SJSA1 (cell line): ENCODE data around the gene ZMAT3. TPM values are rescaled to one million over a fixed set of nuclear protein-coding genes. Genes with fewer than 3 reads are reported as not detected.
"Not testable (repeated sequence)": the region's sequence is repeated elsewhere in the genome, so short reads cannot be mapped to it uniquely, and the experiment has no call there.

Source experiments
- DNase-seq, 2 experiments: peaks; one replicate each; pipeline ENCODE4 v3.0.0-alpha.2; 2015 to 2020; ENCODE audit warnings: low spot score in 2 of 2, low read depth in 1 of 2
- H3K27ac ChIP-seq: fragments of 250-450 bp; sonication (Bioruptor Pico); 2 replicates; pipeline ENCODE4 v1.5.1; 2020; ENCODE audit warnings: mild to moderate bottlenecking, moderate library complexity
- H3K27me3 ChIP-seq: fragments of 250-450 bp; sonication (Bioruptor Pico); replicated peaks from 2 replicates; pipeline ENCODE4 v1.5.1; 2020; ENCODE audit warnings: mild to moderate bottlenecking, moderate library complexity
- H3K36me3 ChIP-seq: fragments of 250-450 bp; sonication (Bioruptor Pico); 2 replicates; pipeline ENCODE4 v1.5.1; 2020; ENCODE audit warnings: mild to moderate bottlenecking
- H3K4me1 ChIP-seq: fragments of 250-450 bp; sonication (Bioruptor Pico); replicated peaks from 2 replicates; pipeline ENCODE4 v1.6.1; 2021; ENCODE audit warnings: mild to moderate bottlenecking
- H3K4me3 ChIP-seq: fragments of 250-450 bp; sonication (Bioruptor Pico); 2 replicates; pipeline ENCODE4 v1.5.1; 2020; ENCODE audit warnings: mild to moderate bottlenecking
- H3K9me3 ChIP-seq: fragments of 250-450 bp; sonication (Bioruptor Pico); replicated peaks from 2 replicates; pipeline ENCODE4 v1.5.1; 2020; ENCODE audit warnings: mild to moderate bottlenecking
- total RNA-seq: library from RNA; depleted of rRNA; stranded (reverse); fragments of >200 nt; shearing (Covaris generic); gene quantifications from 2 replicates; pipeline ENCODE4 v1.2.3, GENCODE V29; 2014

ZMAT3 gene
- total RNA-seq, 1 experiment from 2014 or later: 13.1 TPM

- no peaks in the 10 kb centered on the region for H3K27me3 ChIP-seq
- no peak for DNase-seq
- H3K36me3 ChIP-seq: peaks cover 9% of the 10 kb centered on the region
- no peak overlapping the region for H3K4me3 ChIP-seq
- H3K4me1 ChIP-seq: no peaks in the 10 kb centered on the region
- no peaks in the 10 kb centered on the region for H3K9me3 ChIP-seq
- no peak overlapping the region for H3K27ac ChIP-seq
These were observed 24.9 kb downstream of the ZMAT3 start for GRCh38 chr3:179046497-179047353.

- H3K27ac ChIP-seq: no peak overlapping the region
These were observed 25.7 kb downstream of the ZMAT3 start for GRCh38 chr3:179045719-179046402.

GRCh38 chr3:179038899-179039251 lies 32.7 kb downstream of the ZMAT3 start:
- DNase-seq, H3K4me3 ChIP-seq, H3K27ac ChIP-seq, H3K27me3 ChIP-seq, H3K9me3 ChIP-seq: not testable (repeated sequence)
- peaks cover 52% of the 10 kb centered on the region for H3K4me1 ChIP-seq
- peaks cover 17% of the 10 kb centered on the region for H3K36me3 ChIP-seq

More at GRCh38 chr3:179045719-179046402, 25.7 kb downstream of the ZMAT3 start:
- Histone ChIP-seq H3K36me3 (peaks cover 5% of the 10 kb centered on the region), H3K27me3 (no peaks in the 10 kb centered on the region), H3K9me3 (no peaks in the 10 kb centered on the region), H3K4me3 (no peak overlapping the region), H3K4me1 (no peaks in the 10 kb centered on the region)
- DNase-seq: no peak

GRCh38 chr3:179038216-179038898 lies 33.3 kb downstream of the ZMAT3 start:
- DNase-seq: no peak
- Histone ChIP-seq H3K27me3 (no peaks in the 10 kb centered on the region), H3K9me3 (no peaks in the 10 kb centered on the region), H3K4me3 (no peak overlapping the region), H3K4me1 (peaks cover 57% of the 10 kb centered on the region), H3K36me3 (peaks cover 17% of the 10 kb centered on the region), H3K27ac (peak overlapping the region; percentile 76)

GRCh38 chr3:179037351-179037750 lies 34.3 kb downstream of the ZMAT3 start:
- H3K4me1 ChIP-seq: peaks cover 64% of the 10 kb centered on the region
- H3K27ac ChIP-seq: peak overlapping the region; percentile 76
- H3K36me3 ChIP-seq: peaks cover 17% of the 10 kb centered on the region
- no peak overlapping the region for H3K4me3 ChIP-seq
- no peaks in the 10 kb centered on the region for H3K27me3 ChIP-seq
- H3K9me3 ChIP-seq: no peaks in the 10 kb centered on the region
- peak; percentile 79 to 91 for DNase-seq

GRCh38 chr3:179036626-179037300 lies 34.8 kb downstream of the ZMAT3 start:
- no peak for DNase-seq
- no peaks in the 10 kb centered on the region for H3K9me3 ChIP-seq
- H3K27me3 ChIP-seq: no peaks in the 10 kb centered on the region
- peaks cover 64% of the 10 kb centered on the region for H3K4me1 ChIP-seq
- peak overlapping the region; percentile 76 for H3K27ac ChIP-seq
- H3K36me3 ChIP-seq: peaks cover 17% of the 10 kb centered on the region
- no peak overlapping the region for H3K4me3 ChIP-seq

GRCh38 chr3:179036226-179036625 lies 35.4 kb downstream of the ZMAT3 start:
- Histone ChIP-seq H3K4me1 (peaks cover 64% of the 10 kb centered on the region), H3K4me3 (no peak overlapping the region), H3K27ac (peak overlapping the region; percentile 76), H3K36me3 (peaks cover 17% of the 10 kb centered on the region), H3K9me3 (no peaks in the 10 kb centered on the region), H3K27me3 (no peaks in the 10 kb centered on the region)
- peak in 1 of 2 experiments; percentile 49 for DNase-seq

GRCh38 chr3:179035232-179035631 lies 36.4 kb downstream of the ZMAT3 start:
- no peak for DNase-seq
- no peaks in the 10 kb centered on the region for H3K27me3 ChIP-seq
- H3K36me3 ChIP-seq: peaks cover 17% of the 10 kb centered on the region
- peaks cover 64% of the 10 kb centered on the region for H3K4me1 ChIP-seq
- H3K27ac ChIP-seq: peak overlapping the region; percentile 76; the same call in 1 of the 2 replicates
- no peaks in the 10 kb centered on the region for H3K9me3 ChIP-seq
- H3K4me3 ChIP-seq: no peak overlapping the region

GRCh38 chr3:179033304-179033657 lies 38.3 kb downstream of the ZMAT3 start:
- Histone ChIP-seq H3K4me1 (peaks cover 62% of the 10 kb centered on the region), H3K27ac (peak overlapping the region; percentile 59)
- H3K27me3 ChIP-seq, H3K36me3 ChIP-seq, H3K9me3 ChIP-seq, H3K4me3 ChIP-seq: not testable (repeated sequence)
- DNase-seq: peak; percentile 42 to 70

GRCh38 chr3:179032454-179033303 lies 38.9 kb downstream of the ZMAT3 start:
- H3K4me1 ChIP-seq: peaks cover 62% of the 10 kb centered on the region
- not testable (repeated sequence) for H3K36me3 ChIP-seq, H3K27me3 ChIP-seq, H3K9me3 ChIP-seq, H3K4me3 ChIP-seq, DNase-seq
- peak overlapping the region; percentile 56 for H3K27ac ChIP-seq

GRCh38 chr3:179029096-179029495 lies 42.5 kb downstream of the ZMAT3 start:
- no peak for DNase-seq
- peaks cover 43% of the 10 kb centered on the region for H3K4me1 ChIP-seq
- H3K27me3 ChIP-seq: no peaks in the 10 kb centered on the region
- H3K27ac ChIP-seq: no peak overlapping the region
- no peak overlapping the region for H3K4me3 ChIP-seq
- H3K9me3 ChIP-seq: no peaks in the 10 kb centered on the region
- H3K36me3 ChIP-seq: peaks cover 7% of the 10 kb centered on the region

- H3K9me3 ChIP-seq: no peaks in the 10 kb centered on the region
These were observed 43.2 kb downstream of the ZMAT3 start for GRCh38 chr3:179028408-179028807.

More at GRCh38 chr3:179028408-179028807, 43.2 kb downstream of the ZMAT3 start:
- H3K27me3 ChIP-seq: no peaks in the 10 kb centered on the region
- no peak overlapping the region for H3K4me3 ChIP-seq
- no peak for DNase-seq
- no peak overlapping the region for H3K27ac ChIP-seq
- peaks cover 7% of the 10 kb centered on the region for H3K36me3 ChIP-seq
- peaks cover 36% of the 10 kb centered on the region for H3K4me1 ChIP-seq
